ENCODE data around the gene LPIN2.
"Not testable (repeated sequence)": the region's sequence is repeated elsewhere in the genome, so short reads cannot be mapped to it uniquely, and the experiment has no call there.

The LPIN2 gene

GRCh38 chr18:3013024-3013804 lies at the start of gene LPIN2:
Gene LPIN2, minus strand, starts transcription at chr18:3013144. Its CDS starts 52,304 bp downstream, at chr18:2960840.
- peak; percentile 87 to 92 for DNase-seq (ENCODE audit: low read depth in 1 of 2, low spot score in 1 of 2)

GRCh38 chr18:3061581-3062312 lies 48.8 kb upstream of the LPIN2 start:
- DNase-seq (ENCODE audit: low read depth in 1 of 2, low spot score in 1 of 2), result peak in 1 of 2 donors; percentile 52

- peak; percentile 24 to 48 for DNase-seq (ENCODE audit: low read depth in 1 of 2, low spot score in 1 of 2)
These were observed 48.0 kb upstream of the LPIN2 start for GRCh38 chr18:3060667-3061580.

- no peak for DNase-seq (ENCODE audit: low read depth in 1 of 2, low spot score in 1 of 2)
These were observed 46.3 kb upstream of the LPIN2 start for GRCh38 chr18:3059272-3059671.

- no peak for DNase-seq (ENCODE audit: low read depth in 1 of 2, low spot score in 1 of 2)
These were observed 45.6 kb upstream of the LPIN2 start for GRCh38 chr18:3058328-3059191.

- DNase-seq (ENCODE audit: low read depth in 1 of 2, low spot score in 1 of 2), result no peak
These were observed 44.6 kb upstream of the LPIN2 start for GRCh38 chr18:3057526-3057925.

- DNase-seq (ENCODE audit: low read depth in 1 of 2, low spot score in 1 of 2), result no peak
These were observed 43.4 kb upstream of the LPIN2 start for GRCh38 chr18:3056311-3056710.

GRCh38 chr18:3055816-3056215 lies 42.9 kb upstream of the LPIN2 start:
- no peak for DNase-seq (ENCODE audit: low read depth in 1 of 2, low spot score in 1 of 2)

GRCh38 chr18:3055186-3055728 lies 42.3 kb upstream of the LPIN2 start:
- DNase-seq (ENCODE audit: low read depth in 1 of 2, low spot score in 1 of 2), result no peak

GRCh38 chr18:3054780-3055179 lies 41.8 kb upstream of the LPIN2 start:
- no peak for DNase-seq (ENCODE audit: low read depth in 1 of 2, low spot score in 1 of 2)

GRCh38 chr18:3054214-3054613 lies 41.3 kb upstream of the LPIN2 start:
- DNase-seq (ENCODE audit: low read depth in 1 of 2, low spot score in 1 of 2), result no peak

GRCh38 chr18:3053081-3053480 lies 40.1 kb upstream of the LPIN2 start:
- no peak for DNase-seq (ENCODE audit: low read depth in 1 of 2, low spot score in 1 of 2)

GRCh38 chr18:3052411-3052758 lies 39.4 kb upstream of the LPIN2 start:
- no peak for DNase-seq (ENCODE audit: low read depth in 1 of 2, low spot score in 1 of 2)

- no peak for DNase-seq (ENCODE audit: low read depth in 1 of 2, low spot score in 1 of 2)
These were observed 38.9 kb upstream of the LPIN2 start for GRCh38 chr18:3051718-3052410.

- DNase-seq (ENCODE audit: low read depth in 1 of 2, low spot score in 1 of 2), result not testable (repeated sequence)
These were observed 37.0 kb upstream of the LPIN2 start for GRCh38 chr18:3049897-3050454.

GRCh38 chr18:3048820-3049349 lies 35.9 kb upstream of the LPIN2 start:
- DNase-seq (ENCODE audit: low read depth in 1 of 2, low spot score in 1 of 2), result no peak

- no peak for DNase-seq (ENCODE audit: low read depth in 1 of 2, low spot score in 1 of 2)
These were observed 35.2 kb upstream of the LPIN2 start for GRCh38 chr18:3048121-3048520.

GRCh38 chr18:3046216-3046808 lies 33.4 kb upstream of the LPIN2 start:
- no peak for DNase-seq (ENCODE audit: low read depth in 1 of 2, low spot score in 1 of 2)
